AG08396 (cell line): ENCODE data around the gene TMEM121.
A peak's percentile ranks its signal among the peaks of the same experiment; 100 is the strongest.
"Not testable (repeated sequence)": the region's sequence is repeated elsewhere in the genome, so short reads cannot be mapped to it uniquely, and the experiment has no call there.

Experiments
- DNase-seq: peaks from one replicate; pipeline ENCODE4 v3.0.0; 2012; ENCODE audit warnings: low spot score, mixed read lengths

The TMEM121 gene

GRCh38 chr14:105528586-105529318, 2.4 kb downstream of the TMEM121 start:
- DNase-seq: no peak

- no peak for DNase-seq
Observed at GRCh38 chr14:105529319-105529568, 2.9 kb downstream of the TMEM121 start.

DNA sequence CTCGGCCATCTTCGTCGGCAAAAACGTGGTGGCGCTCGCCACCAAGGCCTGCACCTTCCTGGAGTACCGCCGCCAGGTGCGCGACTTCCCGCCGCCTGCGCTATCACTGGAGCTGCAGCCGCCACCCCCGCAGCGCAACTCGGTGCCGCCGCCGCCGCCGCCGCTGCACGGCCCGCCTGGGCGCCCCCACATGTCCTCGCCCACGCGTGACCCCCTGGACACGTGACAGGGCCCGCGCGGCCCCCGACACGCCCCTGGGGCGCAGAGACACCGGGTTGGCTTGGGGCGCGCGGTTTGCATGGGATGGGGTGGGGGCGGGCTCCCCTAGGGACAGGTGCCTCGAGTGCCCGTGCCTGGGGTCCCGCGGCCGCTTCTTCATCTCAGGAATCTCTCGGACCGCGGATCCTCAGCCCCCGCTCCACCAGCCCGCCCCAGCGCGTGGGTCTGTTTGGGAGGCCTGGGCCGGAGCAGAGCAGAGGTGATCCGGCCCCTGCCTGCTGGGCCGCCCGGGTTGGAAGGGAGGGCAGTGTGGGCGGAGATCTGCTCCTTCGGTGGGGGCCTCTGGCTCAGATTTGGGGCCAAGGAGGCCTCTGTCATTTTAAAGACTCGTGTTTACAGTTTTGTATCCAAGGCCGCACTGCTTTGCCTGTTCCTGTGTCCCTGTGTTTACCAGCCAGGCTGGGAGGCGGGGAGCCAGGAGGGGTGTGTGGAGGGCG, 3.3 kb downstream of the TMEM121 start:
- DNase-seq: no peak

GRCh38 chr14:105530285-105531087, 4.1 kb downstream of the TMEM121 start:
- no peak for DNase-seq

- no peak for DNase-seq
Observed at GRCh38 chr14:105531088-105531893, 4.9 kb downstream of the TMEM121 start.

- no peak for DNase-seq
Observed at GRCh38 chr14:105531894-105532623, 5.7 kb downstream of the TMEM121 start.

DNA sequence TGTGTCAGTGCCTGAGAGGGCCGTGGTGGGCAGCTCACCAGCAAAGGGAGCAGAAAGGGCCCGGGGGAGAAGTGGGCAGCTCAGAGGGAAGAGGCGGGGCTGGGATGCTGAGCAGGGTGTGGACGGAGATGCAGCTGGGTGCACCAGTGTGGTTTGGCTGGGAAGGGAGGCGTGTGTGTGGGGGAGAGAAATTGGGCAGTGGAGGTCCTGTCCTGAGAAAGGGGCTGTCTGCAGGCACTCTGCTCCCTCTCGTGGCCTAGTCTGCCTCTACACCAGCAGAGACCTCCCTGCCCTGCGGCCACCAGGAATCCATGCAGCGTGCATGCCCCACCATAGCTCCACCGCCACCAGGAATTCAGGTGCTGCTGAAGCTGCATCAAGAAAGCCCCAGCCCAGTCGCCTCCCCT, 6.4 kb downstream of the TMEM121 start:
- DNase-seq: peak; percentile 77

DNA sequence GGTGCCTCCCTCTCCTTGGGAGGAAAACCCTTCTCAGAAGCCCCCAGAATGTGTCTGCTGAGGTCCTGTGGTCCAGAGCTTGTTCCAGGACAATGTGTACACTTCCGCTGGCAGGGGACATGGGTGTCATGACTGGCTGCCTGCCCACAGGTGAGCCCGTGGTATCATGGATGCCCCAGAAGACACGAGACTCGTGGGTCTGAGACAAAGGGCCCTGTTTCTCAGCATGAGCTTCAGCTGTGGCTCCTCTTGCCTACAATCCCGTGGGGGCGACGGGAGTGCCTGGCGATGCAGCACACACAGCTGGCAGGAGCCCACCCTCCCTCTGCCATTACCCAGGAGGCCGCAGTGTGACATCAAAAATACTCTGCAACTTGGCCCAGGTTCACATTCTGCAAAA, 7.0 kb downstream of the TMEM121 start:
- no peak for DNase-seq

DNA sequence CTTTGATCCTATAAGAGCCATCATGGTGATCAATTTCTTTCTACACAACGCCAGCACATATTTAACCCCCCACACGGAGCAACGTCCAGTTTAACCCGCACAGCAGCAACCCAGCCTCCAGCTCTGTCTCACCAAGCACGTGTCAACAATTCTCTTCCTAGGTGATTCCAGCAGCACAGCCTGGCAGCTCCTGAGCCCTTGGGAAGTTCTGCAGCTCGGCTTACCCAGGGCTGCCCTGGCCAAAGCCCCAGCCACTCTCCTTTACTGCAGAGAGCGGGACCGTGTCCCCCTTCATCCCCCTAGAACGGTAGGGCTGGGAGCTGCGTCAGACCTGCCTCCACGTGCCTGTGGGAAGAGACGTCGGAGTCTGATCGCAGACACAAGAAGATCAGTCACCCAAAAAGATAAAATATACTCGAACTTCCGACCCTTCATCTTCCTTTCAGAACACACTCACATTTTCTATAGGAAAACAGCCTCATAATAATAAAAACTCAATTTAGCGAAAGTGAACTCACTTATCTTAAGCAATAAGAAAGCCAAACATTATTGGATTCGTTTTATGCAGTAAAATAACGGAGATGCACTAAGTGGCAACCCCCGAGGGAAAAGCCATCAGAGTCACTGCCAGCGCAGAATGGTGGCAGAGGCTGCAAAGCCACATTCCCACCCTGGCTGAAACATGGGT, 7.6 kb downstream of the TMEM121 start:
- DNase-seq: no peak

DNA sequence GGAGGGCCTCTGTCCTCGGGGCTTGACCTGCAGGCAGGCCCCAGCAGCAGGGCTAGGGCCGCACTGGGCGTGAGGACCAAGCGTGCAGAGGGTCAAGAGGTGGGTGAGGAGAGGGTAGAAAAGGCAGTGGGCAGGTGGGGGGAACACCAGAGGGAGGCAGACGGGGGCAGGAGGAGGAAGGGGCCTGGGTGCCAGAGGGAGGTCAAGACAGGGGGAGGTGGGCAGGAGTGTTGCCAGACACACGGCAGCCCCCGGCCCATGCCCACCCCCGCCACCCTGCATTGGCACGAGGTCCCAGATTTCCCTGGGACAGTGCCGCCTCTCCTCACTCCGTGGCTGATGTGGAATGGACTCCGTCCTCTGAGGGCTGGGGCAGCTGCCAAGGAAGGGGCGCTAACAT, 8.2 kb downstream of the TMEM121 start:
- no peak for DNase-seq

DNA sequence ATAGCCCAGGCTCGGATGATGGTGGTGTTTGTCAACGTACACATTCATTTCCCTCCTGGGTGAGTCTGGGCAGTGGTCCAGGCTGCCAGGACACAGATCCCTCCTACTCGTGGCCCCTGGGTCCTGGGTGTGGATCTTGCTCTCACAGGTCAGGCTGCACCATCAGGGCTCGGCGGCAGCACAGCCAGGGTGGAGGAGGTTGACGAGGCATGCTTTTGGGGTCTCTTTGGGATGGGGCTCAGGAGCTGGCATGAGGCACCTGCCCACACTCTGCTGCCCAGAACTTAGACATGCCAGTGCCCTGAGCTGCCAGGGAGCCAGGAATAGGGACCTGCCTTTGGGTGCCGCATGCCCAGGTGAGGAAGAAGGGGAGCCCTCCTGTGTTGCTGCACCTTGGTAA, 9.7 kb downstream of the TMEM121 start:
- no peak for DNase-seq

DNA sequence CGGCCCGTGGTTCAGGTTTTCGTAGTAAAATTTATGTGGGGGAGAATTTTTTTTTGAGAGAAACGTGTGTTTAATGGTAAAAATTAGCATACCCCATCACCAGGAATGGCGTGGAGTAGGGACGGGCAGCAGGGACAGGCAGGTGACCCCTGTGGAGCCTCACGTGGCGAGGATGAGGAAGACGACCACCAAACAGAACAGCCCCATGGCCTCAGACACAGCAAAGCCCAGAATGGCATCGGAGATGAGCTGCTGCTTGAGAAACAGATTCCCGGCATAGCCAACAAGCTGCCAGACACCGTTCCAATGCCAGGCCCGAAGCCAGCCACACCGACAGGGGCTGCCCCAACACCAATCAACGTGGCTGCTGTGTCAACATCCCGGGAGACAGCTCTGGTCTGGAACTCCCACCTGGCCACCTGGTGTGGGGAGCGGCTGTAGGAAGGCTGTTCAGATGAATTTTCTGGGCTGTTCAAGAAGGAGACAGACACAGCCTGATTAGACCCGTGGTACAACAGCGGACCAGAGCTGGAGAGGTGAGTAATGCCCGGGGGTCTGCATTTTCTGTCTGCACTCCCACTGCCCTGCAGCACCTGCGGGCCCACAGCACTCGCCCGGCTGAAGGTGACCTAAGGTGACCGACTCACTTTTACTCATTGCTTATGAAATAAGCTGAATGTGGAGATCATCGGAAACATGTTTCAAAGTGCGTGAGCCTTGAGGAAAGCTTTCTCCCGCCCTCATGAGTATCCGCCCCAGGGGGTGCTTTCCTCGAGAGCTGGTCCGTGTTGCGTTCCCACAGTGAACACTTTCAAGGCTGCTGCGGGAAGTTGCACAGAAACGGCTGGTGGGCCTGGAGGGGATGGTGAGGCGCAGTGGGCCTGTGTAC, 10.6 kb downstream of the TMEM121 start:
- DNase-seq: no peak

DNA sequence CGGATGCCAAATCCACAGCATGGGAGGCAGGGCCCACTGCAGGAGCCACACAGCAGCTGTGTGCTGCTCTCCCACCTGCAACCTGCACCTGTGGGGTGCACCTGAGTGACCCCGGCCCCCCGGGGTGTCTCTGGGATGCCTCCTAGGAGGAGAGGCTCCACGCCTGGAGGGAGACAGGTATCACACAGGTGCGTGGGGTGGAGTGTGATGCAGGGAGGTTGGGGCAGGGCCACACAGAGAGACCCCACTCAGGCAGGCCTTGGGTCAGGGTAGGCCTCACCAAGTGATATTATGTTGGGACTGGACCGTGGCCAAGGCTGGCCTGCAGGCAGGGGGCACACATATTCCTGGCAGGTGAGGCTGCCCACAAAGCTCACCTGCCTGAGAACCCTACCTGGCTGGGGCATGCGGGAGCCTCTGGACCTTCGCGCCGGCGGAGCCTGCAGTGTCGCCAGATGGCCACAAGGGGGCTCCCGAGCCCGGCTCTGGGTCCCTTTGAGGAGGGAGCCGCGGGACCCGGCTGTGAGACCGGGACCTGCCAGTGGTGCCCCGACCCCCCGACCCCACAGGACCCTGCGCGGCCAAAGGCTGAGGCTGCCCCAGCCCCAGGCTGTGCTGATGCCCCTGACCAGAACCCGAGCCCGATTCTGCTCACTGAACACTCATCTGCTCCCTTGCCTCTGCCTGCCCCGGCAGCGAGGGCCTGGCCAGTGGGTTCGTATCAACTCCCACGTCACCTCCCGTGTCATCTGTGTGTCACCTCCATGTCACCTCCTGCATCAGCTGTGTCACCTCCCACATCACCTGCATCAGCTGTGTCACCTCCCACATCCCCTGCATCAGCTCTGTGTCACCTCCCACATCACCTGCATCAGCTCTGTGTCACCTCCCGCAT, 11.4 kb downstream of the TMEM121 start:
- peak; percentile 86 for DNase-seq

GRCh38 chr14:105538481-105539049, 12.2 kb downstream of the TMEM121 start:
- no peak for DNase-seq

DNA sequence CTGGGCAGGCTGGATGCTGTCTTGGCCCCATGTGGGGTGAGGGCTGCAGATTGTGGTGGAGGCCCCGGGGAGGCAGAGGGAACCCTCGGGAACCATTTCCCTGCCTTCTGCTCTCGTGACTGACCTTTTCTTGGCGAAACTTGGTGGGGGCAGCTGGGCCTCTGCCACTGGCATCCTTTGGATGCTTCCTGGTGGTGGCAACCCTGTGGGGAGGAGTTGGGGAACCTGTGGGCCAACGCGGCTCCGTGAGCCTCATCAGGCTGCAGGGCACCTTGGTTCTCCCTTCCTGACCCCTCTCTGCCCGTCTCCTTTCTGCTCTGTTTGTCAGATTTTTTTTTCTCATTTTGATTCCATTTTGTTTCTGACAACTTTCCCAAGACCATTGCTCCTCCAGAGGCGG, 14.4 kb downstream of the TMEM121 start:
- DNase-seq: no peak

DNA sequence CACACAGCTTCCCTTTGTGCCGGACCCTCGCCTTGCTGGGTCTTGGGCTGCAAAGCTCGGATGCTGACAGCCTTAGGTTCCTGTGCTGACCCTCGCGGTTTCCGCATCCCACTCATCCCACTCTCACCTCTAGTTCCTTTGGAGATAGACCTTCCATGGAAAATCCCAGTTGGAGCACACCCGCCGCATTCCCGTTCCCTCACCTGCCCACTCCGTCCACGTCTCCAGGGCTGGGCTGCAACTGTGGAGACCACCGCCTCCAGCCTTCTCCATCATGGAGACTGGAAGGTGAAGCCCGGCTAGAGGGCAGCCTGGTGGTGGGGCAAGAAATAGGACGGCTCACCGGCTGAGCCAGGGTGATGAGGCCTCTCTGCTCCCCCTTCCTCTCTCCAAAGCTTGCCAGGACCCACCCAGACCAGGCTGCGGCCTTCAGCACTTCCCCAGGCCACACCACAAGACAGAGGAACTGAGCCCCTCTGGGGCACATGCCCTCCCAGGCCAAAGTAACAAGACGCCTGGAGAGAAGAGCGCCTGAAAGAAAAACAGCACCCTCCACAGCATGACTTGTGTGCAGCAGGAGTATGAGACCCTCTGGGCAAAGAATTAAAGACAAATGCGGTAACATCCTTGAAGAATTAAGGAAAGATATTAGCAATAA, 15.0 kb downstream of the TMEM121 start:
- DNase-seq: no peak

GRCh38 chr14:105545676-105546075, 19.3 kb downstream of the TMEM121 start:
- not testable (repeated sequence) for DNase-seq

DNA sequence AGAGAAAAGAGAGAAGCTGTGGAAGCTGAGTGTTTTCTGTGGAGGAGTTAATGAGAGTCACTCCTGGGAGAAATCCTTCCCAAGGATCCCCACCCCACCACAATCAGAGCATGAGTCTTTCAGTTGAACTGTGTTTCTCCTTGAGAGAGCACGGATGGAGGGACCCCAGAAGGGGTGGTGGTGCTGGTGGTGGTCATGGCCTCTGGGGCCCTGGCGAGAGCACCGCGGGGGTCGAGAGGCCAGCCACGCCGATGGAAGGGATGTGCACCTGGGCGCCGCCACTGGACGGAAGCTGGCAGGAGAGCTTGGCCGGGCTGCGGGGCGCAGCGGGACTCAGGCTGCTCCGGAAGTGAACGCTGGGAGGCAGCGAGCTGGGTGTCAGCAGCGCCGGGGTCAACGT, 20.0 kb downstream of the TMEM121 start:
- DNase-seq: not testable (repeated sequence)
